B cell (primary cell): ENCODE measurements around the gene MRPL23. TPM values are rescaled to one million over a fixed set of nuclear protein-coding genes. Genes with fewer than 3 reads are reported as not detected.

Experiments used
- ATAC-seq: fragments of 200-7000 bp; cut with Tn5 transposase; one replicate; pipeline ENCODE4 v1.10.0; 2021; ENCODE audit warnings: low read depth, mild to moderate bottlenecking, moderate number of reproducible peaks, moderate library complexity
- CTCF ChIA-PET: fragments of 350-600 bp; sonication (Branson Sonifier 250); formaldehyde crosslinking; loops from one replicate; lab custom pipeline; 2021; ENCODE audit warnings: antibody characterized with exemption, inconsistent platforms; lab: Charles Lee
- POLR2A ChIA-PET: fragments of 350-600 bp; sonication (Branson Sonifier 250); formaldehyde crosslinking; loops from one replicate; lab custom pipeline; 2021; ENCODE audit warnings: antibody characterized with exemption; lab: Charles Lee
- DNase-seq: peaks from one replicate; pipeline ENCODE4 v3.0.0; 2013
- H2AFZ ChIP-seq: 2 replicates; pipeline ENCODE4 v1.6.1; 2012; ENCODE audit warnings: mild to moderate bottlenecking, low read depth, low read length; ENCODE audit not compliant: insufficient read depth, poor library complexity, severe bottlenecking
- H3K27ac ChIP-seq, 2 donors: 1 replicate in 1 of 2; 2 replicates in 1 of 2; pipeline ENCODE4 v1.5.1; 2012 to 2013; ENCODE audit warnings: low read length in 2 of 2, mild to moderate bottlenecking in 2 of 2, moderate library complexity in 1 of 2
- H3K27me3 ChIP-seq, 4 experiments: fragments of 200-600 bp in 1 of 4; sonication (generic) in 1 of 4; replicated peaks in 1 of 4; 1 replicate in 2 of 4; 2 replicates in 2 of 4; pipeline versions ENCODE4 v1.6.1 to v1.7.0; 2013 to 2016; ENCODE audit warnings: low read length in 3 of 4, mild to moderate bottlenecking in 2 of 4, mixed read lengths in 1 of 4, moderate library complexity in 1 of 4; ENCODE audit not compliant: insufficient read depth in 4 of 4, control insufficient read depth in 3 of 4; ENCODE audit errors: control extremely low read depth in 1 of 4
- H3K36me3 ChIP-seq, 2 experiments: replicated peaks in 1 of 2; 1 replicate in 1 of 2; 2 replicates in 1 of 2; pipeline versions ENCODE4 v1.6.1 to v1.7.1; 2013; ENCODE audit warnings: low read length in 1 of 2; ENCODE audit not compliant: insufficient read depth in 2 of 2, control insufficient read depth in 1 of 2; ENCODE audit errors: control extremely low read depth in 1 of 2, extremely low read depth in 1 of 2
- H3K4me1 ChIP-seq, 2 donors: fragments of 200-600 bp in 1 of 2; sonication (generic) in 1 of 2; 1 replicate in 1 of 2; 2 replicates in 1 of 2; pipeline versions ENCODE4 v1.5.1 to v1.6.1; 2013 to 2017; ENCODE audit warnings: low read length in 2 of 2; ENCODE audit not compliant: control insufficient read depth in 2 of 2, insufficient read depth in 2 of 2
- H3K4me2 ChIP-seq: replicated peaks from 2 replicates; pipeline ENCODE3; 2012; ENCODE audit warnings: mild to moderate bottlenecking, low read depth, low read length; ENCODE audit not compliant: poor library complexity, severe bottlenecking
- H3K4me3 ChIP-seq, 5 experiments: fragments of 200-600 bp in 1 of 5; sonication (generic) in 1 of 5; 1 replicate in 3 of 5; 2 replicates in 2 of 5; pipeline versions ENCODE4 v1.5.1 to v1.7.0; 2011 to 2016; ENCODE audit warnings: low read length in 4 of 5, mild to moderate bottlenecking in 4 of 5, low read depth in 2 of 5, control low read depth in 1 of 5, moderate library complexity in 1 of 5; ENCODE audit not compliant: insufficient read depth in 1 of 5; ENCODE audit errors: control extremely low read depth in 1 of 5, extremely low read depth in 1 of 5
- H3K79me2 ChIP-seq: fragments of 200-600 bp; sonication (generic); one replicate; pipeline ENCODE4 v1.6.0; 2016; ENCODE audit warnings: low read length; ENCODE audit not compliant: control insufficient read depth, insufficient read depth
- H3K9ac ChIP-seq: fragments of 200-600 bp; sonication (generic); 2 replicates; pipeline ENCODE4 v1.6.1; 2017; ENCODE audit warnings: mild to moderate bottlenecking, low read length, moderate library complexity
- H3K9me3 ChIP-seq, 3 donors: one replicate each; pipeline versions ENCODE4 v1.6.1 to v1.7.1; 2013; ENCODE audit warnings: low read length in 2 of 3; ENCODE audit not compliant: control insufficient read depth in 2 of 3, insufficient read depth in 1 of 3; ENCODE audit errors: control extremely low read depth in 1 of 3
- H4K20me1 ChIP-seq: 2 replicates; pipeline ENCODE4 v1.6.0; 2012; ENCODE audit warnings: mild to moderate bottlenecking, low read length; ENCODE audit not compliant: insufficient read depth, control insufficient read depth, poor library complexity, severe bottlenecking
- H3K27ac Mint-ChIP-seq: one replicate; pipeline ENCODE4 v1.8.0; 2021; ENCODE audit warnings: mixed read lengths
- H3K27me3 Mint-ChIP-seq: one replicate; pipeline ENCODE4 v1.8.0; 2021; ENCODE audit warnings: mixed read lengths
- H3K4me1 Mint-ChIP-seq: one replicate; pipeline ENCODE4 v1.8.0; 2021; ENCODE audit warnings: mixed read lengths
- H3K4me3 Mint-ChIP-seq: one replicate; pipeline ENCODE4 v1.8.0; 2021; ENCODE audit warnings: mixed read lengths
- H3K9me3 Mint-ChIP-seq: one replicate; pipeline ENCODE4 v1.8.0; 2022; ENCODE audit warnings: mixed read lengths; ENCODE audit not compliant: insufficient read depth
- CTCF ChIP-seq: fragments of 200-600 bp; IDR thresholded peaks from one replicate; pipeline ENCODE4 v1.8.0; 2022; ENCODE audit warnings: antibody characterized with exemption, mild to moderate bottlenecking
- EZH2 ChIP-seq: IDR thresholded peaks from 2 replicates; pipeline ENCODE4 v1.6.1; 2012; ENCODE audit warnings: borderline replicate concordance, low read depth, mild to moderate bottlenecking, moderate library complexity, low read length; ENCODE audit not compliant: insufficient read depth, poor library complexity, severe bottlenecking
- WGBS: methylation state at CpG from one replicate; pipeline ENCODE4 v1.1.5; 2013; ENCODE audit warnings: missing lambda C conversion rate; ENCODE audit not compliant: insufficient coverage; 5-methylcytosine and 5-hydroxymethylcytosine counted together
- intact Hi-C: fragments of 100-400 bp; cut with micrococcal nuclease; formaldehyde crosslinking; loops from one replicate; pipeline ENCODE4 v1.10.0; 2022
- polyA plus RNA-seq: library from polyadenylated mRNA; depleted of rRNA; stranded (reverse); fragments of >200 nt; gene quantifications from 2 replicates; pipeline ENCODE4 v1.2.3, GENCODE V29; 2012
- total RNA-seq, 2 donors: library from RNA; stranded (reverse); fragments of 120-200 nt in 1 of 2; gene quantifications; 1 replicate in 1 of 2; 2 replicates in 1 of 2; pipeline versions ENCODE4 v1.2.3 to v1.2.4, GENCODE V29; 2013 to 2022

The MRPL23 gene
- total and polyA plus RNA-seq, 2 donors (not counting 1 experiment from before 2014, with no cell fraction given) = 47.8 to 63.2 TPM

- no peaks in the 10 kb centered on the region for H4K20me1 ChIP-seq
- DNase-seq (no peak), ATAC-seq (no peak)
- no peak overlapping the region for H3K27ac ChIP-seq
- no peaks in the 10 kb centered on the region for H3K79me2 ChIP-seq
- H3K4me2 ChIP-seq = no peak overlapping the region
- no peak overlapping the region for H2AFZ ChIP-seq
- H3K4me1 ChIP-seq = peaks cover 0 to 5% of the 10 kb centered on the region in 2 donors
- H3K27me3 ChIP-seq = peaks cover 0 to 13% (median 6%) of the 10 kb centered on the region in 4 experiments
- ChIA-PET CTCF (interaction anchor here (1.5 kb wide), 1 partner anchor 233 kb away, joined by 4 read pairs; no protein-coding TSS in a partner anchor), POLR2A (interaction anchor here (0.6 to 1.4 kb wide), 2 partner anchors 27 to 54 kb away, joined by 3 to 5 read pairs; partner anchors contain the start of gene PRR33)
- no peak overlapping the region for H3K4me3 ChIP-seq
- Mint-ChIP-seq H3K9me3 (no peaks in the 10 kb centered on the region), H3K4me3 (no peak overlapping the region), H3K4me1 (peaks cover 19% of the 10 kb centered on the region), H3K27me3 (peaks cover 26% of the 10 kb centered on the region), H3K27ac (peak overlapping the region; percentile 68)
- no peak overlapping the region for H3K9ac ChIP-seq
- intact Hi-C loops = loop anchor here (5.0 kb wide), 2 partner anchors 36 to 66 kb away; partner anchors contain the start of gene LSP1
- WGBS = 79% methylated on average over 24 of the region's 29 CpGs
- TF ChIP-seq CTCF (no peak), EZH2 (no peak)
- H3K36me3 ChIP-seq = no peaks in the 10 kb centered on the region
- H3K9me3 ChIP-seq = no peaks in the 10 kb centered on the region
Observed at GRCh38 chr11:1918436-1919315, 28.5 kb upstream of the MRPL23 start.
